D341Med (cell line): Measurements from ENCODE around the gene SUOX.
A peak's percentile ranks its signal among the peaks of the same experiment; 100 is the strongest.
"Not testable (repeated sequence)": the region's sequence is repeated elsewhere in the genome, so short reads cannot be mapped to it uniquely, and the experiment has no call there.

Experiments
- DNase-seq: peaks from one replicate; pipeline ENCODE4 v3.0.0; 2012; ENCODE audit warnings: low spot score

The SUOX gene

DNA sequence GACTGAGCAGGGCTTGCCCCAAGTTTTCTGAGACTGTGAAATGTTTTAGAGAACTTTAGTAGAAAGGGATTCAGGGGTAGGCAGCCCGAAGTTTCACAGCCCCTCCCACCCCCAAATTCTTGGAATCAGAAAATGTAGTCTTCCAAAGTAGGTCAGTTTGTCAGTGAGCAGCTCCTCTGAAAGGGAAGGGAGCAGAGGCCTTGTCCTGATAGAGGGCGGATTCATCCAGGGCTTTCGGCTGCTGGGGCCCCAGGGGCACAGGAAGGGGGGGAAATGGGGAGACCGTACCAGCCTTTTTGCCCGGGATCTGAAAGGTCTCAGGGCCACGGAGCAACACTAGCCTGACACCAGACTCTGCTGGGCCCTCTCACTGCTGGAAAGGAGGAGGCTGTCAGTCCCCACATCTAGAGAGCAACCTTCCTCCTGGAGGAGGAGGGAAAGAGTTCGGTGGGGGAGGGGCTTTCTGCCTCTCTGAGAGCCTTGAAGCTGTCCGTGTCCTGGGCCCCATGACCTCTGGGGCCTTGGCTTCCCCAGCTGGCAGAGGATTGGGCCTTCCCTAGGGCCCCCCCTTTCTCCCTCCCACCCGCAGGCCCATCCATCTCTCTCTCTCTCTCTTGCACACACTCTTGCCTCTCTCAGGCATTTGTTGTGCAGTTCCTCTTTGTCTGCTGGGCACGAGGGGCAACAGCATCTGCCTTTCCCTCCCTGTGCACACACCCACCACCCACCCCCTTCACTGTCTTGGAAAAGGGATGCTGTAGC, 23.5 kb downstream of the SUOX start, which contains the start of gene IKZF4:
TSS of gene IKZF4 (plus strand) at position 621 of the 762 bp plus-strand sequence. CDS start 451 bp downstream, outside the sequence.
- DNase-seq = no peak

- DNase-seq = no peak
These were observed 24.9 kb downstream of the SUOX start for GRCh38 chr12:56021889-56022497.

DNA sequence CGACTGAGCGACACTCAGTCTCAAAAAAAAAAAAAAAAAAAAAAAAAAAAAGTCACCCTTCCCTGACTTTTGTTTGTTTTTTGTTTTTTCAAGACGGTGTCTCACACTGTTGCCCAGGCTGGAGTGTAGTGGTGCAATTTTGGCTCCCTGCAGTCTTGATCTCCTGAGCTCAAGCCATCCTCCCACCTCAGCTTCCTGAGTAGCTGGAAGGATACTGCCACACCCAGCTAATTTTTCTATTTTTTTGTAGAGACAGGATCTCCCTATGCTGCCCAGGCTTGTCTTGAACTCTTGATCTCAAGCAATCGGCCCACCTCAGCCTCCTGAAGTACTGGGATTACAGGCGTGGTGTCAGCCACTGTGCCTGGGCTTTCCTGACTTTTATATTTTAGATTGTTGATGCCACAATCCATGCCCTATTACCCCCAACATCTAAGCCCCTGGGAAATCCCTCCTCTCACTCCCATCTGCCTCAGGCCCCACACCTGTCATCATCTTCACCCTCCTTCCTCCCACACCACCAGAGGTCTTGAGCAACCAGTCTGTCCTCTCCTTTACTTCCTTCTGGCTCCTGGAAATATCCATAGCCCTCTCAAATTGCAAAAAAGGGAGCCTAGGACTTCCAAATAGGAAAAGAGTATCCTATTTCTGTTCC, 31.6 kb downstream of the SUOX start:
- no peak for DNase-seq

GRCh38 chr12:56029166-56029519, 32.1 kb downstream of the SUOX start:
- no peak for DNase-seq

DNA sequence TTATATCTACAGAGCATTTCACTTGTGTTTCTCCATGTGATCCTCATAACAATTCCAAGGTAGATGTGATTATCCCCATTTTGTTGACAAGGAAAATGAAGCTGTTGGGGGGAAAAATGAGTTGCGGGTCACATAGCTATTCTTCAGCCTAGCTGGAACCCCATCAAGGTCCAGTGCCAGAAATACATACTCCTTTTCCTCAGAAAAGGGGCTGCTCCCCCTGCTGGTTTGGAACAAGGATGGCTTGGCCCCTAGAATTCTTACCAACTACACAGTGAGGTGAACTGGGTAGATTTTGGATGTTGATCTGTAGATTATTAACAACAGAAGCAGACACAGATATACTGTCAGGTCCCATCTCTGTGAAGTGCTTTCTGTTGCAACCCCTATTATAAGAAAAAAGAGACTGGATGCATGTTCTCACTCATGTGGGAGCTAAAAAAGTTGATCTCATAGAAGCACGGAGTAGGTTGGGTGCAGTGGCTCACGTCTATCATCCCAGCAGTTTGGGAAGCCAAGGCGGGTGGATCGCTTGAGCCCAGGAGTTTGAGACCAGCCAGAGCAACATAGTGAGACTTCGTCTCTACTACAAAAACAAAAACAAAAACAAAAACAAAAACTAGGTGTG, 32.7 kb downstream of the SUOX start:
- peak; percentile 76 for DNase-seq

- no peak for DNase-seq
These were observed 34.9 kb downstream of the SUOX start for GRCh38 chr12:56031987-56032386.

DNA sequence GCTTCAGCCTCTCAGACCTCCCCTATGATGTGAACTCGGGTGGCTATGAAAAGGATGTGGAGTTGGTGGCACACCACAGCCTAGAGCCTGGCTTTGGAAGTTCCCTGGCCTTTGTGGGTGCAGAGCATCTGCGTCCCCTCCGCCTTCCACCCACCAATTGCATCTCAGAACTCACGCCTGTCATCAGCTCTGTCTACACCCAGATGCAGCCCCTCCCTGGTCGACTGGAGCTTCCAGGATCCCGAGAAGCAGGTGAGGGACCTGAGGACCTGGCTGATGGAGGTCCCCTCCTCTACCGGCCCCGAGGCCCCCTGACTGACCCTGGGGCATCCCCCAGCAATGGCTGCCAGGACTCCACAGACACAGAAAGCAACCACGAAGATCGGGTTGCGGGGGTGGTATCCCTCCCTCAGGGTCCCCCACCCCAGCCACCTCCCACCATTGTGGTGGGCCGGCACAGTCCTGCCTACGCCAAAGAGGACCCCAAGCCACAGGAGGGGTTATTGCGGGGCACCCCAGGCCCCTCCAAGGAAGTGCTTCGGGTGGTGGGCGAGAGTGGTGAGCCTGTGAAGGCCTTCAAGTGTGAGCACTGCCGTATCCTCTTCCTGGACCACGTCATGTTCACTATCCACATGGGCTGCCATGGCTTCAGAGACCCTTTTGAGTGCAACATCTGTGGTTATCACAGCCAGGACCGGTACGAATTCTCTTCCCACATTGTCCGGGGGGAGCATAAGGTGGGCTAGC, 37.7 kb downstream of the SUOX start:
- no peak for DNase-seq

GRCh38 chr12:56037161-56037560, 40.1 kb downstream of the SUOX start:
- no peak for DNase-seq

GRCh38 chr12:56038022-56038655, 41.1 kb downstream of the SUOX start:
- DNase-seq = no peak

GRCh38 chr12:56040151-56040550, 43.1 kb downstream of the SUOX start:
- DNase-seq = no peak

- DNase-seq = no peak
These were observed 44.0 kb downstream of the SUOX start for GRCh38 chr12:56040963-56041551.

- peak; percentile 93 for DNase-seq
These were observed 44.7 kb downstream of the SUOX start, which contains the start of gene RPS26 for GRCh38 chr12:56041552-56042429. Gene RPS26, plus strand, starts transcription at chr12:56041918. Its CDS starts 249 bp downstream, at chr12:56042167.

DNA sequence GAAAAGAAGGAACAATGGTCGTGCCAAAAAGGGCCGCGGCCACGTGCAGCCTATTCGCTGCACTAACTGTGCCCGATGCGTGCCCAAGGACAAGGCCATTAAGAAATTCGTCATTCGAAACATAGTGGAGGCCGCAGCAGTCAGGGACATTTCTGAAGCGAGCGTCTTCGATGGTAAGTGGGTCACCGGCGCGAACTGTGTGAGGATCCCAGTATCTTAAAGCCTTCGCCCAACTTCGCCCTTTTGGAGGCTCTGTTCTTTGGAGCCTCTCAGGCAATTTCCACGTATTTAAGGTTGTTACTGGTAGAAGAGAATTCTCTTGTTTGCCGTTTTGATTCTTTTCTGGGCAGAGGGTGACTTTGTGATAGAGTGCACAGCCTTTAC, 45.3 kb downstream of the SUOX start:
- not testable (repeated sequence) for DNase-seq

- DNase-seq = no peak
These were observed 45.8 kb downstream of the SUOX start for GRCh38 chr12:56042843-56043242.

- DNase-seq = no peak
These were observed 49.1 kb downstream of the SUOX start for GRCh38 chr12:56046027-56046780.

- no peak for DNase-seq
These were observed 56.4 kb downstream of the SUOX start for GRCh38 chr12:56053407-56053893.
